GM18505 (cell line): ENCODE results near the gene ZNF341.

Experiments
- ATAC-seq: cut with Tn5 transposase; IDR thresholded peaks from one replicate; pipeline ENCODE4 v1.9.1; 2021; ENCODE audit not compliant: unreplicated experiment
- POLR2A ChIP-seq: IDR thresholded peaks from 4 replicates; pipeline ENCODE4 v1.6.1; 2011; ENCODE audit warnings: borderline replicate concordance; ENCODE audit not compliant: insufficient read depth, insufficient read length; ENCODE audit errors: extremely low read depth

ZNF341 gene

GRCh38 chr20:33710681-33711445, 20.9 kb upstream of the ZNF341 start:
- ATAC-seq, result no peak
- no peak for TF ChIP-seq POLR2A

- ATAC-seq, result no peak
- no peak for TF ChIP-seq POLR2A
Observed at GRCh38 chr20:33711446-33711738, 20.4 kb upstream of the ZNF341 start.

GRCh38 chr20:33713865-33714367, 17.9 kb upstream of the ZNF341 start:
- no peak for TF ChIP-seq POLR2A
- ATAC-seq, result no peak

- no peak for TF ChIP-seq POLR2A
- ATAC-seq, result no peak
Observed at GRCh38 chr20:33716498-33716897, 15.3 kb upstream of the ZNF341 start.

- no peak for ATAC-seq
- no peak for TF ChIP-seq POLR2A
Observed at GRCh38 chr20:33719277-33719988, 12.4 kb upstream of the ZNF341 start.

- TF ChIP-seq POLR2A, result peak; percentile 65
- ATAC-seq, result peak; percentile 91
Observed at GRCh38 chr20:33719989-33720709, 11.6 kb upstream of the ZNF341 start, which contains the start of gene PXMP4. PXMP4 (minus strand) TSS chr20:33720310; CDS start chr20:33720207, 103 bp downstream.

GRCh38 chr20:33721391-33722140, 10.2 kb upstream of the ZNF341 start:
- TF ChIP-seq POLR2A, result no peak
- ATAC-seq, result no peak

DNA sequence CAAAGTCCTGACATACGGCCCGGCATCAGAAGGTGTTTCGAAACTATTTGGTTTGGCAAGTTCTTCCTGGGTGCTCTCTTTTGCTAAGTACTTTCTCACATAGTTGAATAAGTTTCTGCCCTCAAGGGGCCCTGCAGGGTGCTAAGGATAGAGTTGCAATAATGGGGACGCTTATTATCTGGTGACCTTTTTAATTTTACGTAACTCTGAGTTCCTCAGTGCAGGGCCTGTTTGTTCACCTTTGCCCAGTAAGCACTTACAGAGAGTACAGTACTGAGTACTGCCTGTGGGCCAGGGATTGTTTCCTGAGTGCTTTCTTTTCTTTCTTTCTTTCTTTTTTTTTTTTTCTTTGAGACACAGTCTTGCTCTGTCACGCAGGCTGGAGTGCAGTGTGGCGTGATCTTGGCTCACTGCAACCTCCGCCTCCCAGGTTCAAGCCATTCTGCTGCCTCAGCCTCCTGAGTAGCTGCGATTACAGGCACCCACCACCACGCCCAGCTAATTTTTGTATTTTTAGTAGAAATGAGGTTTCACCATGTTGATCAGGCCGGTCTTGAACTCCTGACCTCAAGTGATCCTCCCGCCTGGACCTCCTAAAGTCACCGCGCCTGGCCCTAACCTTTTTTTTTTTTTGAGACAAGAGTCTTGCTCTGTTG, 7.2 kb upstream of the ZNF341 start:
- TF ChIP-seq POLR2A, result no peak
- no peak for ATAC-seq

DNA sequence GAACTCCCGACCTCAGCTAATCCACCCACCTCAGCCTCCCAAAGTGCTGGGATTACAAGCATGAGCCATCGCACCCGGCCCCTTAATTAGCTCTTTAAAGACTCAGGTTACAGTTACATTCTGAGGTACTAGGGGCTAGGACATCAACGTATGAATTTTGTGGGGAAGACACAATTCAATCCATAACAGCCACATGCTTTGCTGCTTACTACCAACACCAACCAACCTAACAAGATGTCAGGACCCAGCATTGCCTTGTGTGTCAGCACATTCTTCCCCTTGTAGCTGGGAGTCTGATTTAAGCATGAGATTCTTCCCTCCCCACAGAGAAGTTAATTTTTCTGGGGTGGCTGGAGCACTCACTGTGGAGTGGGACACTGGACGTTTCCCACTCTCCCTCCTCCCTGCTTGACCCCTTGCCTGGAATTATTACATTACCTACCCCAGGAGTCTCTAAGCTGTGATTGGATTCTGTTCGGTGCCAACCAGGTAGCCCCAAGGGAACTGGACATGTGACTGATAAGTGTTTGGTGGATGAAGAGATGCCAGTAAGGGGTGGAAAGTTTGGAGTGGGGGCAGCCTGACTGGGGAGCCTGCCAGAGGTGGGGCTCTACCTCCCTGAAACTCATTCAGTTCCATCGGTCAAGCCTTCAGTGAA, 6.1 kb upstream of the ZNF341 start:
- ATAC-seq, result no peak
- TF ChIP-seq POLR2A, result no peak

GRCh38 chr20:33727115-33727479, 4.7 kb upstream of the ZNF341 start:
- ATAC-seq, result no peak
- TF ChIP-seq POLR2A, result no peak

DNA sequence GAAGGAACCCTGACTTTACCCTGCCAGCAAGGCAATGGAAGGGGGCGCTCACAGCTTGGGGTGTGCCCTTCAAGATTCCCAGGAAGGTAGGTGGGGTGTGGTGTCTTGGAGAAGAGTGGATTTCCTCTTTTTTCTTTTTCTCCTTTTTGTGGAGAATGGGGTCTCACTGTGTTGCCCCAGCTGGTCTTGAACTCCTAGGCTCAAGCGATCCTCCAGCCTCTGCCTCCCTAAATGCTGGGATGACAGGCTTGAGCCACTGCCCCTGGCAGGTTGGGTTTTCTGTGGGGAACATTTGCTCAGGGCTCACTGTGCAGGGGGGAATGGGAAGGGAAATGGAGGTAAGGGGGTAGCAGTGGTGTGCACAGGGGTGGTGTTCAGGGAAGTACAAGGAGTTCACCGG, 4.0 kb upstream of the ZNF341 start:
- TF ChIP-seq POLR2A, result no peak
- ATAC-seq, result no peak

DNA sequence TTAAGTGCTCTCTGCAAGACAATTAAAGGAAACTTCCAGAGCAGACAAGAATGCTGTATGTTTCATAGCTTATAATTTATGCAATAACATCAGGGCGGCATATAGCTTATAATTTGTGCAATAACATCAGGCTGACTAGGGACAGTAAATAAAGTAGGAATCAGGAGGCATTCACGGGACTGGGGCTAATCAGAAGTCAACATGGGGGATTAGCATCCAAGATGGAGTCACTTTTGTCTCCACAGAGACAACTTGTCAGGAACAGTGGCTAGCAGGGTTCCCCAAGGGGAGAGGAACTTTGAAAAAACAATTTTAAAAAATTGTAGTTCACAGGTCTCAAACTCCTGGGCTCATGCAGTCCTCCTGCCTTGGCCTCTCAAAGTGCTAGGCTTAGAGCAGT, 3.3 kb upstream of the ZNF341 start:
- ATAC-seq, result no peak
- no peak for TF ChIP-seq POLR2A

GRCh38 chr20:33729101-33729500, 2.7 kb upstream of the ZNF341 start:
- TF ChIP-seq POLR2A, result no peak
- ATAC-seq, result no peak
